SK-N-SH (cell line): ENCODE results near the gene ADIG. TPM values are rescaled to one million over a fixed set of nuclear protein-coding genes. Genes with fewer than 3 reads are reported as not detected.

Experiments used
- CTCF ChIA-PET: fragments of 300-600, 350-600 bp; formaldehyde crosslinking; extraction: SDS; loops from one replicate; lab custom pipeline; 2021; lab: Yijun Ruan, JAX
- POLR2A ChIA-PET: fragments of 350-600 bp; sonication (Branson Sonifier 250); formaldehyde crosslinking; extraction: SDS; loops from one replicate; lab custom pipeline; 2020; ENCODE audit warnings: antibody characterized with exemption, inconsistent platforms; lab: Yijun Ruan, JAX
- DNase-seq: peaks from one replicate; pipeline ENCODE4 v3.0.0; 2012
- H2AFZ ChIP-seq: fragments of 200-600 bp; sonication (generic); 2 replicates; pipeline ENCODE4 v1.8.1; 2016; ENCODE audit warnings: antibody characterized with exemption, mild to moderate bottlenecking, low read depth
- H3F3A ChIP-seq: fragments of 200-600 bp; sonication (generic); replicated peaks from 2 replicates; pipeline ENCODE3; 2016; ENCODE audit warnings: antibody characterized with exemption, mild to moderate bottlenecking; ENCODE audit not compliant: insufficient read depth
- H3K27ac ChIP-seq, 2 experiments: fragments of 200-500 bp in 1 of 2; fragments of 200-600 bp in 1 of 2; sonication (Bioruptor generic) in 1 of 2; sonication (generic), shearing (Covaris generic) in 1 of 2; 2 replicates each; pipeline versions ENCODE4 v1.5.1 to v1.6.1; 2014 to 2016; ENCODE audit warnings: low read depth in 2 of 2, inconsistent platforms in 1 of 2, low read length in 1 of 2, mild to moderate bottlenecking in 1 of 2, mixed read lengths in 1 of 2
- H3K27me3 ChIP-seq: fragments of 200-600 bp; sonication (generic), shearing (Covaris generic); 2 replicates; pipeline ENCODE4 v1.6.1; 2016; ENCODE audit warnings: mixed run types; ENCODE audit not compliant: insufficient read depth
- H3K36me3 ChIP-seq, 2 experiments: fragments of 200-500 bp in 1 of 2; fragments of 200-600 bp in 1 of 2; sonication (Bioruptor generic) in 1 of 2; sonication (generic) in 1 of 2; replicated peaks in 1 of 2; 2 replicates each; pipeline versions ENCODE3 to v1.5.1; 2014 to 2016; ENCODE audit warnings: low read length in 1 of 2, mild to moderate bottlenecking in 1 of 2; ENCODE audit not compliant: insufficient read depth in 2 of 2, control insufficient read depth in 1 of 2
- H3K4me1 ChIP-seq, 2 experiments: fragments of 200-500 bp in 1 of 2; fragments of 200-600 bp in 1 of 2; sonication (Bioruptor generic) in 1 of 2; sonication (generic), shearing (Covaris generic) in 1 of 2; 2 replicates each; pipeline versions ENCODE4 v1.5.1 to v1.6.1; 2014 to 2016; ENCODE audit warnings: low read depth in 1 of 2, low read length in 1 of 2, mixed run types in 1 of 2; ENCODE audit not compliant: insufficient read depth in 2 of 2, control insufficient read depth in 1 of 2
- H3K4me2 ChIP-seq: fragments of 200-600 bp; sonication (generic), shearing (Covaris generic); 2 replicates; pipeline ENCODE4 v1.6.1; 2017; ENCODE audit warnings: mixed run types
- H3K4me3 ChIP-seq, 2 experiments: fragments of 200-500 bp in 1 of 2; fragments of 200-600 bp in 1 of 2; sonication (Bioruptor generic) in 1 of 2; sonication (generic), shearing (Covaris generic) in 1 of 2; 2 replicates each; pipeline versions ENCODE4 v1.5.1 to v1.8.1; 2014 to 2016; ENCODE audit warnings: low read depth in 2 of 2, inconsistent platforms in 1 of 2, low read length in 1 of 2, mild to moderate bottlenecking in 1 of 2, mixed read lengths in 1 of 2, moderate library complexity in 1 of 2
- H3K79me2 ChIP-seq: fragments of 200-600 bp; sonication (generic); 2 replicates; pipeline ENCODE4 v1.8.1; 2017; ENCODE audit warnings: mild to moderate bottlenecking; ENCODE audit not compliant: insufficient read depth
- H3K9ac ChIP-seq: fragments of 200-600 bp; sonication (generic); 2 replicates; pipeline ENCODE4 v1.6.1; 2017; ENCODE audit warnings: mixed run types
- H3K9me2 ChIP-seq: fragments of 200-600 bp; sonication (generic); 2 replicates; pipeline ENCODE4 v1.6.1; 2017; ENCODE audit warnings: mixed run types
- H3K9me3 ChIP-seq: fragments of 200-600 bp; sonication (generic); 2 replicates; pipeline ENCODE4 v1.6.1; 2017; ENCODE audit warnings: mixed run types, mild to moderate bottlenecking, moderate library complexity
- H4K20me1 ChIP-seq: fragments of 200-600 bp; sonication (generic); 2 replicates; pipeline ENCODE4 v1.6.1; 2017; ENCODE audit warnings: mild to moderate bottlenecking, mixed run types; ENCODE audit not compliant: insufficient read depth
- EP300 ChIP-seq, 2 experiments: IDR thresholded peaks; 2 replicates each; pipeline versions ENCODE4 v1.4.0 to v1.6.1; 2012; ENCODE audit warnings: borderline replicate concordance in 1 of 2, low read depth in 1 of 2, low read length in 1 of 2
- FOXJ3 ChIP-seq: sonication (generic); formaldehyde crosslinking; IDR thresholded peaks from 2 replicates; pipeline ENCODE4 v1.5.1; 2020; ENCODE audit warnings: mild to moderate bottlenecking, missing genetic modification reagents
- GATA2 ChIP-seq: sonication (generic); formaldehyde crosslinking; IDR thresholded peaks from 2 replicates; pipeline ENCODE4 v1.5.0; 2020; ENCODE audit warnings: mild to moderate bottlenecking, missing genetic modification reagents
- NRF1 ChIP-seq: IDR thresholded peaks from 2 replicates; pipeline ENCODE4 v1.6.1; 2012; ENCODE audit warnings: low read depth, mild to moderate bottlenecking, low read length
- RAD21 ChIP-seq: IDR thresholded peaks from 2 replicates; pipeline ENCODE4 v1.6.1; 2012; ENCODE audit warnings: mild to moderate bottlenecking, low read length
- SMC3 ChIP-seq: IDR thresholded peaks from 2 replicates; pipeline ENCODE4 v1.6.1; 2012; ENCODE audit warnings: low read depth, low read length, improper control_type of control experiment
- TAF1 ChIP-seq: IDR thresholded peaks from 2 replicates; pipeline ENCODE4 v1.6.1; 2012; ENCODE audit warnings: low read depth, mild to moderate bottlenecking, low read length, moderate library complexity, borderline replicate concordance
- TCF12 ChIP-seq: IDR thresholded peaks from 2 replicates; pipeline ENCODE4 v1.4.0; 2012
- TEAD4 ChIP-seq: IDR thresholded peaks from 2 replicates; pipeline ENCODE4 v1.4.0; 2012; ENCODE audit warnings: mild to moderate bottlenecking, borderline replicate concordance; ENCODE audit not compliant: insufficient read depth
- YY1 ChIP-seq: IDR thresholded peaks from 2 replicates; pipeline ENCODE4 v1.4.0; 2012; ENCODE audit warnings: low read depth, mild to moderate bottlenecking
- WGBS: methylation state at CpG from one replicate; pipeline ENCODE4 v1.1.6; 2017; ENCODE audit warnings: low lambda C conversion rate; 5-methylcytosine and 5-hydroxymethylcytosine counted together
- polyA plus RNA-seq, 3 experiments: library from polyadenylated mRNA; depleted of rRNA; stranded (reverse); fragments of >200 nt; gene quantifications; 2 replicates each; pipeline ENCODE4 v1.2.3, GENCODE V29; 2012
- TF ChIP-seq, protein P1 (sequence below): fragments of 150-350 bp; IDR thresholded peaks from 2 replicates; pipeline ENCODE4 v1.6.1; 2016; ENCODE audit warnings: mild to moderate bottlenecking, low read depth, low read length
- TF ChIP-seq, protein P2 (sequence below): IDR thresholded peaks from 2 replicates; pipeline ENCODE4; 2012

Gene ADIG
- polyA plus RNA-seq, 1 of the 3 experiments (the other 2 are of a cell fraction) = not detected

DNA sequence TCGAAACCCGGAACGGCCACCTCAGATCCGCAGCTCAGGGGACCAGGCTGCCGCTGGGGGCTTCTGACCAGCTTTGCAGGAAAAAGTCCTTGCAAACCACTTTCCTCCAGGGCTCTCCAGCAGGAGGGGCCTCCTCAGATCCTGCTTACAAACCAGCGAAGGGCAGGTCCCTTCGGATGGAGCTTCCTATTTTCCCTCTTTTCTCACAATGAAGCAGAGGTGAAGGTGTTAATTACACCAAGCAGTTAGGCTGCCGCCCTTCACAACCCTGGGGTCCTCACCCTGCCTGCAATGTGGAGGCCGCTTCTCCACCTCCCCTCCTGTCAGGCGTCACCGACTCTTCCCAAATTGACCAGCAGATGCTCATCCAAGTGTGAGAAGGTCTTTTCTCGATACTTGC is 26.4 kb downstream of the ADIG start:
- Histone ChIP-seq H3K4me1 (no peaks in the 10 kb centered on the region; a peak in 1 of 4 replicates), H3K27ac (no peak overlapping the region), H3K9me2 (no peaks in the 10 kb centered on the region), H3K4me3 (no peak overlapping the region), H3K27me3 (no peaks in the 10 kb centered on the region), H3F3A (no peaks in the 10 kb centered on the region), H3K36me3 (no peaks in the 10 kb centered on the region), H3K79me2 (no peaks in the 10 kb centered on the region), H4K20me1 (no peaks in the 10 kb centered on the region), H3K9me3 (no peaks in the 10 kb centered on the region), H3K4me2 (no peak overlapping the region), H3K9ac (no peak overlapping the region), H2AFZ (no peak overlapping the region)
- CTCF ChIA-PET = no interaction called here
- DNase-seq = no peak
- POLR2A ChIA-PET = no interaction called here
- TF ChIP-seq TCF12 (no peak), RAD21 (no peak), NRF1 (no peak), EP300 (IDR thresholded peaks at IDR 0.05; ENCODE audit: borderline replicate concordance in 1 of 2, low read depth in 1 of 2, low read length in 1 of 2) (no peak)
- WGBS = 79% methylated on average over 12 of the region's 12 CpGs

DNA sequence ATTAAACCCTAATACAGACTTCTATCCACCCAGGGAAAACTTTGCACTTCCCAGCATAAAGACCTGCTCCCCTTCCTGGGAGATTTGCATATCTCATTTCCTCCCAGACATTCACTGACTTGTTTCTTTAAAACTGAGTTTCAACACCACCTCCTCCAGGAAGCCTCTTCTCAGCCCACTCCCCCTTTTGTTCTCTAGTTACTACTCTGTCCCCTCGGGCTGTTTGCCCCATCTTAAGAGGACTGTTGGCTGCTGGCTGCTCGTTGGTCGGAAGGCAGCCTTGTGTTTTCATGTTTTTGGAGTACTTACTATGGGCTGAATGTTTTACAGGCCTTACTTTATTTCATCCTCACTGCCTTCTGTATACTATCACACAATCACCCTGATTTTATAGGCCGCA is 27.2 kb downstream of the ADIG start:
- no peak overlapping the region for H3K9ac ChIP-seq
- no peaks in the 10 kb centered on the region for H4K20me1 ChIP-seq
- ChIA-PET POLR2A (no interaction called here), CTCF (no interaction called here)
- 66% methylated on average over 4 of the region's 4 CpGs for WGBS
- no peaks in the 10 kb centered on the region for H3F3A ChIP-seq
- no peak overlapping the region for H3K4me2 ChIP-seq
- no peaks in the 10 kb centered on the region; a peak in 1 of 4 replicates for H3K4me1 ChIP-seq
- no peak for DNase-seq
- H3K36me3 ChIP-seq = no peaks in the 10 kb centered on the region
- H3K27me3 ChIP-seq = no peaks in the 10 kb centered on the region
- H3K9me2 ChIP-seq = no peaks in the 10 kb centered on the region
- H2AFZ ChIP-seq = no peak overlapping the region
- no peak overlapping the region for H3K27ac ChIP-seq
- no peak overlapping the region for H3K4me3 ChIP-seq
- no peaks in the 10 kb centered on the region for H3K9me3 ChIP-seq
- TF ChIP-seq YY1 (no peak), NRF1 (no peak), TAF1 (no peak), TEAD4 (no peak), RAD21 (no peak), SMC3 (no peak), FOXJ3 (CRISPR knock-in tag) (no peak), TCF12 (no peak), GATA2 (CRISPR knock-in tag) (no peak)
- TF ChIP-seq, protein P1, sequence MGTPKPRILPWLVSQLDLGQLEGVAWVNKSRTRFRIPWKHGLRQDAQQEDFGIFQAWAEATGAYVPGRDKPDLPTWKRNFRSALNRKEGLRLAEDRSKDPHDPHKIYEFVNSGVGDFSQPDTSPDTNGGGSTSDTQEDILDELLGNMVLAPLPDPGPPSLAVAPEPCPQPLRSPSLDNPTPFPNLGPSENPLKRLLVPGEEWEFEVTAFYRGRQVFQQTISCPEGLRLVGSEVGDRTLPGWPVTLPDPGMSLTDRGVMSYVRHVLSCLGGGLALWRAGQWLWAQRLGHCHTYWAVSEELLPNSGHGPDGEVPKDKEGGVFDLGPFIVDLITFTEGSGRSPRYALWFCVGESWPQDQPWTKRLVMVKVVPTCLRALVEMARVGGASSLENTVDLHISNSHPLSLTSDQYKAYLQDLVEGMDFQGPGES = no peak
- TF ChIP-seq, protein P2, sequence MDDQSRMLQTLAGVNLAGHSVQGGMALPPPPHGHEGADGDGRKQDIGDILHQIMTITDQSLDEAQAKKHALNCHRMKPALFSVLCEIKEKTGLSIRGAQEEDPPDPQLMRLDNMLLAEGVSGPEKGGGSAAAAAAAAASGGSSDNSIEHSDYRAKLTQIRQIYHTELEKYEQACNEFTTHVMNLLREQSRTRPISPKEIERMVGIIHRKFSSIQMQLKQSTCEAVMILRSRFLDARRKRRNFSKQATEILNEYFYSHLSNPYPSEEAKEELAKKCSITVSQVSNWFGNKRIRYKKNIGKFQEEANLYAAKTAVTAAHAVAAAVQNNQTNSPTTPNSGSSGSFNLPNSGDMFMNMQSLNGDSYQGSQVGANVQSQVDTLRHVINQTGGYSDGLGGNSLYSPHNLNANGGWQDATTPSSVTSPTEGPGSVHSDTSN = no peak
- H3K79me2 ChIP-seq = no peaks in the 10 kb centered on the region
